Stimulated activated effector memory CD8-positive, alpha-beta T cell treated with anti-CD3 and anti-CD28 coated beads, Interleukin-12 subunit alpha, Interleukin-12 subunit beta, amount 100 ng/mL, for 72 hours (primary cell): ENCODE data around the gene NOTCH1.

ENCODE experiments used
- ATAC-seq: fragments of 150-1000 bp; cut with Tn5 transposase; 2 replicates; pipeline ENCODE4 v1.10.0; 2021
- DNase-seq, 2 donors: peaks; one replicate each; pipeline ENCODE4 v3.0.0; 2021 to 2022; ENCODE audit warnings: low spot score in 2 of 2
- H3K27ac Mint-ChIP-seq: one replicate; pipeline ENCODE4 v1.8.0; 2022; ENCODE audit warnings: mild to moderate bottlenecking, mixed read lengths
- H3K36me3 Mint-ChIP-seq: one replicate; pipeline ENCODE4 v1.8.0; 2022; ENCODE audit warnings: mild to moderate bottlenecking, mixed read lengths
- H3K4me1 Mint-ChIP-seq: one replicate; pipeline ENCODE4 v1.8.0; 2022; ENCODE audit warnings: mixed read lengths
- H3K4me3 Mint-ChIP-seq: one replicate; pipeline ENCODE4 v1.8.0; 2022; ENCODE audit warnings: mild to moderate bottlenecking, mixed read lengths
- H3K9me3 Mint-ChIP-seq: one replicate; pipeline ENCODE4 v1.8.0; 2022; ENCODE audit warnings: mixed read lengths

Gene NOTCH1

GRCh38 chr9:136536051-136536720 is 9.7 kb downstream of the NOTCH1 start:
- H3K27ac Mint-ChIP-seq: no peak overlapping the region
- H3K4me3 Mint-ChIP-seq: no peak overlapping the region
- ATAC-seq (no peak), DNase-seq (no peak)
- H3K36me3 Mint-ChIP-seq: peaks cover 61% of the 10 kb centered on the region
- H3K9me3 Mint-ChIP-seq: no peaks in the 10 kb centered on the region
- peaks cover 69% of the 10 kb centered on the region for H3K4me1 Mint-ChIP-seq

- DNase-seq (no peak), ATAC-seq (no peak)
- Mint-ChIP-seq H3K4me1 (peaks cover 66% of the 10 kb centered on the region), H3K4me3 (no peak overlapping the region), H3K27ac (no peak overlapping the region), H3K36me3 (peaks cover 53% of the 10 kb centered on the region), H3K9me3 (no peaks in the 10 kb centered on the region)
Measured at GRCh38 chr9:136535070-136535469, 10.8 kb downstream of the NOTCH1 start.

- Mint-ChIP-seq H3K36me3 (peaks cover 46% of the 10 kb centered on the region), H3K9me3 (no peaks in the 10 kb centered on the region), H3K27ac (peak overlapping the region; percentile 92), H3K4me1 (peaks cover 59% of the 10 kb centered on the region), H3K4me3 (peak overlapping the region; percentile 69)
- DNase-seq: no peak
- ATAC-seq: no peak
Measured at GRCh38 chr9:136534366-136534765, 11.5 kb downstream of the NOTCH1 start.

DNA sequence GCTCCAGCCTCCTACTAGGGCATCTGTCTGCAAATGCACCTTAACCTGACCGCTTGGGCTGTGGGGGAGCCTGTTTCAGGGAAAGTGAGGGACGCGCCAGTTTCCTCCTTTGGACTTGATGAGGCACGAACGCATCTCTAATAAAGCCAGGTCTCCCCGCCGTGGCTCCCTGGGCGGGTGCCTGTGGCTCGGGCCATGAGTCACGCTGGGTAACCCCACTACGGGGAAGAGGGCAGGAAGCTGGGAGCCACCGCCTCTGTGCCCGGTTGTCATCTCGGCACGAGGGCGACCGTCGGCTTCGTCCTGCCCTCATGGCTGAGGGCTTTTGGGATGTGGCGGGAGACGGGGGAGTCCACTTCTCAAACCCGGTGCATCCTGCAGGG is 12.1 kb downstream of the NOTCH1 start:
- peaks cover 58% of the 10 kb centered on the region for H3K4me1 Mint-ChIP-seq
- DNase-seq: peak; percentile 57 to 87
- peaks cover 40% of the 10 kb centered on the region for H3K36me3 Mint-ChIP-seq
- H3K27ac Mint-ChIP-seq: peak overlapping the region; percentile 92
- ATAC-seq: peak; percentile 83
- no peaks in the 10 kb centered on the region for H3K9me3 Mint-ChIP-seq
- H3K4me3 Mint-ChIP-seq: peak overlapping the region; percentile 69

DNA sequence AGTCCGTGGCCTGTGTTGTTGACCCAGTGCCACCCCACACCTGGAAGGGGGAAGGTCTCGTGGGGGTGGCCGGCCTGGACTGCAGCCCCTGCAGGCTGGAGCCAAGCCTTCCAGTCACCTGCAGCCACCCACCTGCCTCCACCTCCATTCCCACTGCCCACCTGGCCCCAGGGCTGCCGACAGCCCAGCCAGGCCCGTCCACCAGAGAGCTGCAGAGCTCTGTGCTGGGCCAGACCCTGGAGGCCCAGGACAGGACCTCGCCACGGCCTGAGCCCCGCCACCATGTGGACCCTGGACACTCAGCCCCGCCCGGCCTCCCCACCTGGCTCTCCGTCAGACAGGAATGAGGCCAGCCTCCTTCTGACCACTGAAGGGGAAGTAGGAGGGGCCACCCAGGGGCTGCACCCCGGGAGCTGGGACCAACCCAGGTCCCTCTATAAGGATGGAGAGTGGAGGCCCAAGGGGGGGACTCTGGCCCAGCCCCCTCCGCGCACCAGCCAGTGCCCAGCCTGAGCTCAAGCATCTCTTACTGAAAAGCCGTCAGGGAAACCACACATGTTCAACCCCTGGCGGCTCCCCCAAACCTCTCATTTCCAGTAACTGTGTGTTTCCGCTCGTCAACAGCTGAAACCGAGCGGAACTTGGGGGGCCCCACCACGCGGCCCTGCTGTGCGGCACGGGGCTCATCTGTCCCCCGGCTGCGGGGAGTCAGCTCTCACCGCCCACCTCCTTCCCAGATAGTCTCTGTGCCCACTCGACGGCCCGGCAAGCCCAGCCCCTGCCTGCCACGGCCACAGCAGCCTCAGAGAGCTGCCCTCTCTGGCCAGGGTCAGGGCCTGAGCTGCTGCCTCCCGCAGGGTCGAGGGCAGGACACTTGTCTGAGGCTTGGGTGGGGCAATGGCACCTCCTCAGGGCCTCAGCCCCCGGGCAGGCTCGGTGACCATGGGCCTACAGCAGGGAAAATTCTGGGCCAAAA is 12.8 kb downstream of the NOTCH1 start:
- Mint-ChIP-seq H3K4me3 (peak overlapping the region; percentile 69), H3K4me1 (peaks cover 59% of the 10 kb centered on the region), H3K27ac (peak overlapping the region; percentile 92), H3K36me3 (peaks cover 39% of the 10 kb centered on the region), H3K9me3 (no peaks in the 10 kb centered on the region)
- peak; percentile 87 for ATAC-seq
- peak; percentile 67 to 87 for DNase-seq

GRCh38 chr9:136531904-136532798 is 13.7 kb downstream of the NOTCH1 start:
- ATAC-seq (no peak), DNase-seq (no peak)
- no peaks in the 10 kb centered on the region for H3K9me3 Mint-ChIP-seq
- H3K27ac Mint-ChIP-seq: peak overlapping the region; percentile 92
- peak overlapping the region; percentile 69 for H3K4me3 Mint-ChIP-seq
- H3K36me3 Mint-ChIP-seq: peaks cover 30% of the 10 kb centered on the region
- peaks cover 57% of the 10 kb centered on the region for H3K4me1 Mint-ChIP-seq

- ATAC-seq (no peak), DNase-seq (no peak)
- H3K4me1 Mint-ChIP-seq: peaks cover 54% of the 10 kb centered on the region
- H3K36me3 Mint-ChIP-seq: peaks cover 27% of the 10 kb centered on the region
- H3K27ac Mint-ChIP-seq: peak overlapping the region; percentile 92
- peak overlapping the region; percentile 16 for H3K4me3 Mint-ChIP-seq
- H3K9me3 Mint-ChIP-seq: no peaks in the 10 kb centered on the region
Measured at GRCh38 chr9:136531186-136531903, 14.5 kb downstream of the NOTCH1 start.

- no peak for DNase-seq
- ATAC-seq: no peak
- Mint-ChIP-seq H3K27ac (no peak overlapping the region), H3K4me3 (peak overlapping the region; percentile 16), H3K9me3 (no peaks in the 10 kb centered on the region), H3K4me1 (peaks cover 58% of the 10 kb centered on the region), H3K36me3 (peaks cover 33% of the 10 kb centered on the region)
Measured at GRCh38 chr9:136530461-136531089, 15.3 kb downstream of the NOTCH1 start.

GRCh38 chr9:136529516-136530460 is 16.1 kb downstream of the NOTCH1 start:
- H3K36me3 Mint-ChIP-seq: peaks cover 39% of the 10 kb centered on the region
- DNase-seq: no peak
- H3K4me1 Mint-ChIP-seq: peaks cover 59% of the 10 kb centered on the region
- ATAC-seq: no peak
- H3K9me3 Mint-ChIP-seq: no peaks in the 10 kb centered on the region
- H3K27ac Mint-ChIP-seq: no peak overlapping the region
- H3K4me3 Mint-ChIP-seq: no peak overlapping the region

- H3K4me3 Mint-ChIP-seq: no peak overlapping the region
- H3K36me3 Mint-ChIP-seq: peaks cover 41% of the 10 kb centered on the region
- H3K9me3 Mint-ChIP-seq: no peaks in the 10 kb centered on the region
- H3K27ac Mint-ChIP-seq: peak overlapping the region; percentile 29
- H3K4me1 Mint-ChIP-seq: peaks cover 51% of the 10 kb centered on the region
- ATAC-seq (no peak), DNase-seq (no peak)
Measured at GRCh38 chr9:136528716-136529341, 17.0 kb downstream of the NOTCH1 start.

GRCh38 chr9:136527721-136528710 is 17.8 kb downstream of the NOTCH1 start:
- Mint-ChIP-seq H3K27ac (peak overlapping the region; percentile 29), H3K4me1 (peaks cover 43% of the 10 kb centered on the region), H3K4me3 (no peak overlapping the region), H3K36me3 (peaks cover 38% of the 10 kb centered on the region), H3K9me3 (no peaks in the 10 kb centered on the region)
- peak; percentile 24 for ATAC-seq
- no peak for DNase-seq

- Mint-ChIP-seq H3K4me1 (peaks cover 35% of the 10 kb centered on the region), H3K27ac (no peak overlapping the region), H3K9me3 (no peaks in the 10 kb centered on the region), H3K36me3 (peaks cover 42% of the 10 kb centered on the region), H3K4me3 (no peak overlapping the region)
- ATAC-seq (no peak), DNase-seq (no peak)
Measured at GRCh38 chr9:136527131-136527530, 18.7 kb downstream of the NOTCH1 start.
